K562 (cell line): Measurements from ENCODE around the gene DCAF7. TPM values are rescaled to one million over a fixed set of nuclear protein-coding genes. Genes with fewer than 3 reads are reported as not detected.

Source experiments
- ATAC-seq: fragments of 200-7000 bp; cut with Tn5 transposase; 3 replicates; pipeline ENCODE4 v1.9.1; 2020; ENCODE audit warnings: moderate library complexity
- BruUV-seq: library from RNA; stranded (reverse); fragments of 400-500 nt; replicated peaks from 2 replicates; lab custom pipeline; 2021; lab: Mats Ljungman, UMichigan
- CTCF ChIA-PET: fragments of 300-600 bp; formaldehyde crosslinking; extraction: SDS; loops from one replicate; lab custom pipeline; 2021; ENCODE audit warnings: low intra/inter-chr PET ratio; lab: Yijun Ruan, JAX
- POLR2A ChIA-PET: fragments of 300-600, 350-650 bp; sonication (Branson Sonifier 250); formaldehyde crosslinking; extraction: SDS; loops from one replicate; lab custom pipeline; 2021; ENCODE audit warnings: antibody characterized with exemption, inconsistent platforms; lab: Yijun Ruan, JAX
- DNase-seq, 4 experiments: peaks; one replicate each; pipeline versions ENCODE4 v3.0.0 to v3.0.0-alpha.2; 2011 to 2018; ENCODE audit warnings: low spot score in 3 of 4, mixed read lengths in 3 of 4; ENCODE audit errors: extremely low read depth in 1 of 4
- FAIRE-seq: peaks from 2 replicates; lab custom pipeline; 2011; peaks lifted over from hg19 to GRCh38; lab: Jason Lieb, UNC
- H2AFZ ChIP-seq: 2 replicates; pipeline ENCODE4 v1.6.0; 2011; ENCODE audit warnings: low read depth, low read length, control low read depth, inconsistent platforms
- H3K27ac ChIP-seq: fragments of 200-600 bp; 3 replicates; pipeline ENCODE4 v1.8.0; 2011; ENCODE audit warnings: low read depth, mild to moderate bottlenecking, control low read depth, inconsistent platforms, low read length, moderate library complexity, mixed read lengths; ENCODE audit errors: extremely low read depth
- H3K27me3 ChIP-seq, 2 experiments: fragments of 300-600 bp in 1 of 2; 2 replicates in 1 of 2; 3 replicates in 1 of 2; pipeline versions ENCODE4 v1.6.0 to v1.8.0; 2011; ENCODE audit warnings: inconsistent platforms in 2 of 2, low read length in 2 of 2, mild to moderate bottlenecking in 1 of 2, mixed read lengths in 1 of 2, moderate library complexity in 1 of 2; ENCODE audit not compliant: control insufficient read depth in 2 of 2, insufficient read depth in 2 of 2
- H3K36me3 ChIP-seq: fragments of 300-600 bp; 3 replicates; pipeline ENCODE4 v1.8.0; 2011; ENCODE audit warnings: mild to moderate bottlenecking, low read length, inconsistent platforms; ENCODE audit not compliant: control insufficient read depth, insufficient read depth
- H3K4me1 ChIP-seq, 2 experiments: fragments of 200-600 bp in 1 of 2; replicated peaks in 1 of 2; 2 replicates in 1 of 2; 3 replicates in 1 of 2; pipeline versions ENCODE4 v1.5.1 to v1.8.0; 2011; ENCODE audit warnings: inconsistent platforms in 2 of 2, low read length in 2 of 2, mild to moderate bottlenecking in 1 of 2, mixed read lengths in 1 of 2, moderate library complexity in 1 of 2; ENCODE audit not compliant: control insufficient read depth in 2 of 2, insufficient read depth in 2 of 2
- H3K4me2 ChIP-seq: 2 replicates; pipeline ENCODE4 v1.6.1; 2011; ENCODE audit warnings: low read length, control low read depth, inconsistent platforms, mixed read lengths; ENCODE audit not compliant: insufficient read depth
- H3K4me3 ChIP-seq: fragments of 200-600 bp; sonication (generic), shearing (Covaris generic); 2 replicates; pipeline ENCODE4 v1.5.1; 2016; ENCODE audit warnings: control low read depth, inconsistent platforms
- H3K79me2 ChIP-seq: fragments of 200-600 bp; 3 replicates; pipeline ENCODE4 v1.8.0; 2011; ENCODE audit warnings: low read length, inconsistent platforms; ENCODE audit not compliant: control insufficient read depth, insufficient read depth
- H3K9ac ChIP-seq, 2 experiments: 2 replicates each; pipeline versions ENCODE4 v1.6.0 to v1.6.1; 2011; ENCODE audit warnings: low read depth in 2 of 2, low read length in 2 of 2, control low read depth in 1 of 2, inconsistent platforms in 1 of 2, mild to moderate bottlenecking in 1 of 2, mixed read lengths in 1 of 2; ENCODE audit not compliant: insufficient read depth in 1 of 2
- H3K9me1 ChIP-seq: one replicate; pipeline ENCODE4 v1.6.0; 2011; ENCODE audit warnings: inconsistent platforms, mild to moderate bottlenecking, low read length, moderate library complexity; ENCODE audit not compliant: control insufficient read depth, insufficient read depth
- H3K9me3 ChIP-seq: replicated peaks from 2 replicates; pipeline ENCODE4 v1.5.1; 2011; ENCODE audit warnings: low read depth, low read length, inconsistent platforms; ENCODE audit not compliant: control insufficient read depth, insufficient read depth
- H4K20me1 ChIP-seq: replicated peaks from 2 replicates; pipeline ENCODE4 v1.6.1; 2011; ENCODE audit warnings: low read length, inconsistent platforms, mixed read lengths; ENCODE audit not compliant: control insufficient read depth, insufficient read depth
- DACH1 ChIP-seq: fragments of 450-650 bp; IDR thresholded peaks from 2 replicates; pipeline ENCODE4 v1.6.1; 2018; ENCODE audit not compliant: partially characterized antibody
- WGBS: fragments of 100-300 bp; shearing (Covaris generic); methylation state at CpG from one replicate; pipeline ENCODE4 v1.1.6; 2016; ENCODE audit warnings: low coverage, mixed read lengths; ENCODE audit not compliant: insufficient coverage; ENCODE audit errors: missing lambda C conversion rate; 5-methylcytosine and 5-hydroxymethylcytosine counted together
- in situ Hi-C: fragments of 300-500 bp; cut with MboI; formaldehyde crosslinking; loops from 4 replicates; pipeline ENCODE4 v1.15.0; 2018; ENCODE audit warnings: inconsistent platforms, mixed read lengths
- intact Hi-C: fragments of 100-400 bp; cut with micrococcal nuclease; formaldehyde crosslinking; loops from 2 replicates; pipeline ENCODE4 v1.14.2; 2022
- polyA plus RNA-seq, 8 experiments: library from polyadenylated mRNA; depleted of rRNA in 4 of 8; stranded (reverse) in 5 of 8; unstranded in 3 of 8; fragments of >200 nt; fragmentation: Nextera tagmentation in 2 of 8; fragmentation: Illumina TruSeq in 1 of 8; extraction: Ambion mirVana in 2 of 8; extraction: Trizol in 1 of 8; gene quantifications; 2 replicates each; pipeline versions ENCODE4 v1.2.1 to v1.2.3, GENCODE V29; 2011 to 2014; ENCODE audit warnings: inconsistent platforms in 1 of 8, missing spikeins in 1 of 8
- total RNA-seq, 7 experiments: library from RNA; depleted of rRNA in 6 of 7; stranded (reverse); fragments of >200 nt in 6 of 7; fragmentation: Illumina TruSeq in 2 of 7; extraction: Trizol in 2 of 7; gene quantifications; 2 replicates each; pipeline versions ENCODE4 v1.2.1 to v1.2.3, GENCODE V29; 2011 to 2021; ENCODE audit warnings: low replicate concordance in 1 of 7
- TF ChIP-seq, protein P1 (sequence below): sonication (generic); formaldehyde crosslinking; IDR thresholded peaks from 2 replicates; pipeline ENCODE4 v1.8.1; 2023; ENCODE audit warnings: missing genetic modification reagents, mild to moderate bottlenecking, borderline replicate concordance

Gene DCAF7
- total and polyA plus RNA-seq, 9 of the 15 experiments (the other 6 are each of a cell fraction or from before 2014, with no cell fraction given): 30.8 to 123 (median 40.2) TPM

DNA sequence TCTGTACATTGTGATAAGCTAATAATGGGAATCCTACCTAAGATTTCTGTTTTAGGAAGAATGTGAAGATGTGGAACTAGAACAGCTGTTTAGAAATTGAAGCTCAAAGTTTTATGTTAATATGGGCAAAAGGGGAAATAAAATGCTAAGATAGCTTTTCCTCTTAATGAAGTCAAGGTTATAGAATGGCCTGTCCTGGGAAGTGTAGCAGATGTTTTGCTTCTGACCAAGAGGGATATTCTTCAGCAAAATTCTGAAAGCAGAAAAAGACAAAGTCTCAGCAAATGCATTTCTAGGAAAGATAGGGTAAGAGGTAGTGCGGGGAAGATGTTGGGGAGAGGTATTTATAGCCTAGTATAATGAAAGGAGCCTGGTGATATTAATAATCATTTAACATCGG is 85.0 kb downstream of the DCAF7 start:
- CTCF ChIA-PET: no interaction called here
- DNase-seq: no peak
- Histone ChIP-seq H4K20me1 (no peaks in the 10 kb centered on the region), H3K9me3 (no peaks in the 10 kb centered on the region), H3K36me3 (peaks cover 34% of the 10 kb centered on the region), H3K4me2 (no peak overlapping the region), H3K27me3 (no peaks in the 10 kb centered on the region), H3K9me1 (no peaks in the 10 kb centered on the region), H3K9ac (no peak overlapping the region), H2AFZ (no peak overlapping the region), H3K4me3 (no peak overlapping the region), H3K4me1 (peaks cover 3 to 23% of the 10 kb centered on the region in 2 experiments; a peak in 4 of 5 replicates), H3K79me2 (no peaks in the 10 kb centered on the region), H3K27ac (peak overlapping the region; percentile 75; the same call in 1 of the 3 replicates)
- BruUV-seq: no TSS peak
- POLR2A ChIA-PET: interaction anchor here (1.9 to 2.0 kb wide), 3 partner anchors 8 to 12 kb away, joined by 4 to 10 read pairs (median 7); no protein-coding TSS in a partner anchor
- ATAC-seq: no peak
- intact Hi-C loops: no loop called here
- 72% methylated on average over 2 of the region's 2 CpGs for WGBS
- in situ Hi-C loops: no loop called here
- no peak for FAIRE-seq
- peak; percentile 18 for TF ChIP-seq DACH1
- TF ChIP-seq, protein P1, sequence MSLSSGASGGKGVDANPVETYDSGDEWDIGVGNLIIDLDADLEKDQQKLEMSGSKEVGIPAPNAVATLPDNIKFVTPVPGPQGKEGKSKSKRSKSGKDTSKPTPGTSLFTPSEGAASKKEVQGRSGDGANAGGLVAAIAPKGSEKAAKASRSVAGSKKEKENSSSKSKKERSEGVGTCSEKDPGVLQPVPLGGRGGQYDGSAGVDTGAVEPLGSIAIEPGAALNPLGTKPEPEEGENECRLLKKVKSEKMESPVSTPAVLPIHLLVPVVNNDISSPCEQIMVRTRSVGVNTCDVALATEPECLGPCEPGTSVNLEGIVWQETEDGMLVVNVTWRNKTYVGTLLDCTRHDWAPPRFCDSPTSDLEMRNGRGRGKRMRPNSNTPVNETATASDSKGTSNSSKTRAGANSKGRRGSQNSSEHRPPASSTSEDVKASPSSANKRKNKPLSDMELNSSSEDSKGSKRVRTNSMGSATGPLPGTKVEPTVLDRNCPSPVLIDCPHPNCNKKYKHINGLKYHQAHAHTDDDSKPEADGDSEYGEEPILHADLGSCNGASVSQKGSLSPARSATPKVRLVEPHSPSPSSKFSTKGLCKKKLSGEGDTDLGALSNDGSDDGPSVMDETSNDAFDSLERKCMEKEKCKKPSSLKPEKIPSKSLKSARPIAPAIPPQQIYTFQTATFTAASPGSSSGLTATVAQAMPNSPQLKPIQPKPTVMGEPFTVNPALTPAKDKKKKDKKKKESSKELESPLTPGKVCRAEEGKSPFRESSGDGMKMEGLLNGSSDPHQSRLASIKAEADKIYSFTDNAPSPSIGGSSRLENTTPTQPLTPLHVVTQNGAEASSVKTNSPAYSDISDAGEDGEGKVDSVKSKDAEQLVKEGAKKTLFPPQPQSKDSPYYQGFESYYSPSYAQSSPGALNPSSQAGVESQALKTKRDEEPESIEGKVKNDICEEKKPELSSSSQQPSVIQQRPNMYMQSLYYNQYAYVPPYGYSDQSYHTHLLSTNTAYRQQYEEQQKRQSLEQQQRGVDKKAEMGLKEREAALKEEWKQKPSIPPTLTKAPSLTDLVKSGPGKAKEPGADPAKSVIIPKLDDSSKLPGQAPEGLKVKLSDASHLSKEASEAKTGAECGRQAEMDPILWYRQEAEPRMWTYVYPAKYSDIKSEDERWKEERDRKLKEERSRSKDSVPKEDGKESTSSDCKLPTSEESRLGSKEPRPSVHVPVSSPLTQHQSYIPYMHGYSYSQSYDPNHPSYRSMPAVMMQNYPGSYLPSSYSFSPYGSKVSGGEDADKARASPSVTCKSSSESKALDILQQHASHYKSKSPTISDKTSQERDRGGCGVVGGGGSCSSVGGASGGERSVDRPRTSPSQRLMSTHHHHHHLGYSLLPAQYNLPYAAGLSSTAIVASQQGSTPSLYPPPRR (CRISPR knock-in tag): no peak
